ENCODE data around the gene KLHL29.

DNA sequence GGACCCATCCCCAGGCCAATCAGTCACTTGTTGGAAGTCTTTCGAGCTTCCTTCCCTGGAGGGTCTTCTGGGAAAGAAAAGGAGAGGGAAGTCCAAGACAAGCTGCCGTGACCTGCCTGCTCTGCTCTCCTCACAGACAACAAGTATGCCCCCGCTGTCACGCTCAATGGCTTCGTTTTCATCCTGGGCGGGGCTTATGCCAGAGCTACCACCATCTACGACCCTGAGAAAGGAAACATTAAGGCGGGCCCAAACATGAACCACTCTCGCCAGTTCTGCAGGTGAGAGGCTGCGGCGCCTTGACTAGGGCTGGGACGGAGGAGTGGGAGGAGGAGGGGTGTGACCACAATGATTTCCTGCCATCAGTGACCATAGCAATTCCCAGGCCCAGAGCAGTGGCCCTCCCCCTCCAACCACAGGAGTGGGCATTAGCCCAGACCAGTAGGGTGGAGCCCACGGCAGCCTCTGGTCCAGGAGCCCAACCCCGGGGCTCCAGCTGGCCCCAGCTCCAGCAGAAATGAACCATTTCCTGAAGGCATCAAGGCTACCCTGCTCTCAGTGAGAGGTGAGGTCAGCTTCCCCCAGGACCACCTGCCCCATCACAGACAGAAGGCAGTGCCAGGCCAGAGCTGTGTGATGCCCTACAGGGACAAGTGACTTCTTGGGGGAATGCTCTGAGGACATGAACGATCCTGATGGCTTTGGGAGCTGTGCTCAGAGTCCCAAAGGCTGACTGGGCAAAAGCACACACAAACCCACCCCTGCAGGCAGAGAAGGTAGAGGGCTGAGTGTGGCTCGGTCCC is 318.8 kb downstream of the KLHL29 start:
- TF ChIP-seq POLR2AphosphoS5 (IDR thresholded peaks at IDR 0.05; ENCODE audit: low read depth, low read length) (no peak), POLR2A (IDR thresholded peaks at IDR 0.05; ENCODE audit: low read depth, low read length) (no peak), TAF1 (IDR thresholded peaks at IDR 0.05; ENCODE audit: borderline replicate concordance, low read depth, low read length) (no peak)
